ENCODE data around the gene PDE4D. TPM values are rescaled to one million over a fixed set of nuclear protein-coding genes. Genes with fewer than 3 reads are reported as not detected.

Gene PDE4D
- total RNA-seq, 1 experiment from 2014 or later, result 2.1 TPM

GRCh38 chr5:59823420-59823819, 70.1 kb downstream of the PDE4D start:
- H3K79me2 ChIP-seq (ENCODE audit: insufficient read depth, low read length), result no peaks in the 10 kb centered on the region
- no peak overlapping the region for H2BK12ac ChIP-seq (ENCODE audit: insufficient read length, low read depth, low read length)
- H2AFZ ChIP-seq (ENCODE audit: low read length), result no peak overlapping the region
- no peak overlapping the region for H2BK5ac ChIP-seq (ENCODE audit: insufficient read length, low read length)
- H4K8ac ChIP-seq (replicated peaks; ENCODE audit: insufficient read length, low read depth, low read length), result no peak overlapping the region
- Mint-ChIP-seq H3K4me3 (no peak overlapping the region), H3K9me3 (no peaks in the 10 kb centered on the region), H3K4me1 (no peaks in the 10 kb centered on the region), H3K27ac (no peak overlapping the region; a peak in 1 of 7 replicates), H3K27me3 (ENCODE audit: low read depth) (no peaks in the 10 kb centered on the region), H3K36me3 (ENCODE audit: insufficient read depth in 1 of 3, low read depth in 3 of 3) (no peaks in the 10 kb centered on the region)
- H2BK20ac ChIP-seq (ENCODE audit: low read depth, low read length, poor library complexity, severe bottlenecking), result no peak overlapping the region
- H3K9ac ChIP-seq (ENCODE audit: extremely low read depth, insufficient read length, low read length), result no peak overlapping the region
- H3K56ac ChIP-seq (ENCODE audit: insufficient read length, low read depth, low read length), result no peak overlapping the region
- no peak overlapping the region for H3K27ac ChIP-seq (ENCODE audit: insufficient read length, low read depth, low read length)
- no peak overlapping the region for H3K18ac ChIP-seq (ENCODE audit: insufficient read length, low read depth, low read length)
- H4K91ac ChIP-seq (ENCODE audit: insufficient read length, low read depth, low read length), result no peak overlapping the region
- no peaks in the 10 kb centered on the region for H3K79me1 ChIP-seq (ENCODE audit: insufficient read depth, low read depth, low read length, poor library complexity, severe bottlenecking)
- H4K5ac ChIP-seq (ENCODE audit: insufficient read length, low read depth, low read length), result no peak overlapping the region
- H3K4me2 ChIP-seq (ENCODE audit: insufficient read depth, insufficient read length, low read length), result no peak overlapping the region
- H2BK15ac ChIP-seq (ENCODE audit: low read depth, low read length), result no peak overlapping the region
- H3K23ac ChIP-seq (ENCODE audit: insufficient read length, low read depth, low read length), result no peak overlapping the region
- no CpG with 5 or more reads among the region's 2 CpGs for WGBS (ENCODE audit: extremely low coverage, insufficient read length, low lambda C conversion rate)
- no peak overlapping the region for H2BK120ac ChIP-seq (ENCODE audit: low read depth, low read length, poor library complexity, severe bottlenecking)
- no peak overlapping the region for H3K14ac ChIP-seq (ENCODE audit: insufficient read depth, low read length)
- TF ChIP-seq CTCF (conservative IDR thresholded peaks at IDR 0.05), result no peak
- no peak overlapping the region for H3T11ph ChIP-seq (ENCODE audit: low read length)
- no peaks in the 10 kb centered on the region for H3K4me1 ChIP-seq (ENCODE audit: insufficient read depth, low read length)
- no peak for DNase-seq
- no peaks in the 10 kb centered on the region for H3K23me2 ChIP-seq (ENCODE audit: insufficient read length, low read depth, low read length, poor library complexity, severe bottlenecking)
- no peaks in the 10 kb centered on the region for H3K9me3 ChIP-seq (ENCODE audit: control insufficient read depth, low read depth, low read length)
- no peaks in the 10 kb centered on the region; the same call in 1 of the 2 replicates for H3K27me3 ChIP-seq (ENCODE audit: insufficient read depth, low read length)
- no peak overlapping the region for H2AK5ac ChIP-seq (ENCODE audit: insufficient read length, low read length)
- no peaks in the 10 kb centered on the region for H4K20me1 ChIP-seq (ENCODE audit: control insufficient read depth, insufficient read depth, insufficient read length)
- H3K4ac ChIP-seq (ENCODE audit: low read depth, low read length), result no peak overlapping the region
